ENCODE results near the gene LRRC63.

The LRRC63 gene

GRCh38 chr13:46317120-46317519, 105.4 kb downstream of the LRRC63 start:
- peak; percentile 51 for DNase-seq (ENCODE audit: low read depth)
- no peak overlapping the region for H3K4me3 ChIP-seq (ENCODE audit: low read depth, low read length)
- no peak for TF ChIP-seq CTCF (conservative IDR thresholded peaks at IDR 0.05; ENCODE audit: low read depth, low read length)

- TF ChIP-seq CTCF (conservative IDR thresholded peaks at IDR 0.05; ENCODE audit: low read depth, low read length): no peak
- DNase-seq (ENCODE audit: low read depth): no peak
- H3K4me3 ChIP-seq (ENCODE audit: low read depth, low read length): no peak overlapping the region
Observed at GRCh38 chr13:46318986-46319385, 107.3 kb downstream of the LRRC63 start.

GRCh38 chr13:46320406-46320805, 108.7 kb downstream of the LRRC63 start:
- DNase-seq (ENCODE audit: low read depth): no peak
- no peak overlapping the region for H3K4me3 ChIP-seq (ENCODE audit: low read depth, low read length)
- TF ChIP-seq CTCF (conservative IDR thresholded peaks at IDR 0.05; ENCODE audit: low read depth, low read length): no peak

DNA sequence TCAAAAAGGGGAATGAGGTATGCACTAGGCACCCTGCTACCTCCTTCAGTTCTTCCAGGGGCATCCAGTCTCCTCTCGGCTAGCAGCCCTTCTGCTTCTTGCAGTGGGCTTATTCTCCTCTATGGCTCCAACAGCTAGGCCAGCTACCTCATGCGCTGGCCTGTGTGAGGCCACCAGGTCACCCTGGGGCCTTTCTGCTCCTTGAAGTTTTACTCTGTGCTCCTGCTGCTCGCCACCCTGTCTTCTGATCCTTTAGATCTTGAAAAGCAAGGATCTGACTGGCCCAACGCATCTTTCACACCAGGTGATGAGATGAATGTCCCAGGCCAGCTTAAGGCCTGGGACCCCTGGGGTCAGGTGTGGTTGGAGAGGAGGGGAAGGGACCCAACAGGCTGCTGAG, 109.1 kb downstream of the LRRC63 start:
- H3K4me3 ChIP-seq (ENCODE audit: low read depth, low read length): no peak overlapping the region
- TF ChIP-seq CTCF (conservative IDR thresholded peaks at IDR 0.05; ENCODE audit: low read depth, low read length): no peak
- no peak for DNase-seq (ENCODE audit: low read depth)

GRCh38 chr13:46321494-46322225, 109.9 kb downstream of the LRRC63 start:
- TF ChIP-seq CTCF (conservative IDR thresholded peaks at IDR 0.05; ENCODE audit: low read depth, low read length): peak; percentile 93
- no peak overlapping the region for H3K4me3 ChIP-seq (ENCODE audit: low read depth, low read length)
- DNase-seq (ENCODE audit: low read depth): peak; percentile 80

- DNase-seq (ENCODE audit: low read depth): peak; percentile 35
- H3K4me3 ChIP-seq (ENCODE audit: low read depth, low read length): no peak overlapping the region
- TF ChIP-seq CTCF (conservative IDR thresholded peaks at IDR 0.05; ENCODE audit: low read depth, low read length): no peak
Observed at GRCh38 chr13:46324976-46325375, 113.2 kb downstream of the LRRC63 start.

Measured in choroid plexus epithelial cell (primary cell).